HG02588 (cell line): ENCODE results near the gene SEPTIN11.

Experiments
- ATAC-seq: cut with Tn5 transposase; IDR thresholded peaks from one replicate; pipeline ENCODE4 v1.9.1; 2021; ENCODE audit warnings: mild to moderate bottlenecking, moderate library complexity; ENCODE audit not compliant: unreplicated experiment

SEPTIN11 gene

GRCh38 chr4:76949276-76950051 lies at the start of gene SEPTIN11:
SEPTIN11 (plus strand) TSS chr4:76949752; CDS start chr4:76949904, 152 bp downstream.
- peak; percentile 72 for ATAC-seq

GRCh38 chr4:76902233-76902890 lies 47.2 kb upstream of the SEPTIN11 start:
- no peak for ATAC-seq

GRCh38 chr4:76904646-76905190 lies 44.8 kb upstream of the SEPTIN11 start:
- ATAC-seq, result no peak

- ATAC-seq, result no peak
These were observed 44.0 kb upstream of the SEPTIN11 start for GRCh38 chr4:76905521-76905920.

- no peak for ATAC-seq
These were observed 39.8 kb upstream of the SEPTIN11 start for GRCh38 chr4:76909711-76910110.

GRCh38 chr4:76920715-76921114 lies 28.8 kb upstream of the SEPTIN11 start:
- ATAC-seq, result no peak

GRCh38 chr4:76923619-76924357 lies 25.8 kb upstream of the SEPTIN11 start:
- ATAC-seq, result no peak

GRCh38 chr4:76926841-76927240 lies 22.7 kb upstream of the SEPTIN11 start:
- ATAC-seq, result no peak

GRCh38 chr4:76930685-76931084 lies 18.9 kb upstream of the SEPTIN11 start:
- no peak for ATAC-seq

- no peak for ATAC-seq
These were observed 18.5 kb upstream of the SEPTIN11 start for GRCh38 chr4:76931087-76931486.

GRCh38 chr4:76931576-76932276 lies 17.8 kb upstream of the SEPTIN11 start:
- no peak for ATAC-seq

GRCh38 chr4:76939184-76939583 lies 10.4 kb upstream of the SEPTIN11 start:
- ATAC-seq, result no peak

GRCh38 chr4:76943129-76943620 lies 6.4 kb upstream of the SEPTIN11 start:
- ATAC-seq, result no peak

GRCh38 chr4:76943790-76944189 lies 5.8 kb upstream of the SEPTIN11 start:
- no peak for ATAC-seq

- ATAC-seq, result no peak
These were observed 2.2 kb upstream of the SEPTIN11 start for GRCh38 chr4:76947369-76947768.

- peak; percentile 45 for ATAC-seq
These were observed 893 bp upstream of the SEPTIN11 start for GRCh38 chr4:76948443-76949275.

GRCh38 chr4:76950052-76950955 lies 752 bp downstream of the SEPTIN11 start:
- peak; percentile 23 for ATAC-seq

GRCh38 chr4:76950956-76951671 lies 1.6 kb downstream of the SEPTIN11 start:
- ATAC-seq, result no peak
